ENCODE data around the gene LONP1.

The LONP1 gene

DNA sequence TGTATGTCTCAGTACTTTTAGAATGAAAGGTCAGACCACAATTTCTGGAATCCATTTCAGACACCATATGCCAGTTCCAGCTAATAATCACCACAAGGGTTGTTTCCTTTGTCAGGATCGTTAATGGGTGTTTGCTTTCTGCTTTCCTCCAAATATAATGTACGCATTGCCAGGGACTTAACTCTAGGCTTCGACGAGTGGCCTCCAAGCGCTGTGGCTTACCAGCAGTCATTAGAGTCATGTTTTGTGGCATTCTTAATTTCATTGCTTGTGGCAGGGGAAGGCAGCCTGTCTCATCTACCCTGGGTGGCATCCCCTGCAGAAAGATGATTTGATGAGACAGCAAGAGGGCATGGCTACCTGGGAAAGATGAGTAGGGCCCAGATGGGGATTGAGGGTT is 74.5 kb downstream of the LONP1 start:
- DNase-seq (ENCODE audit: low spot score), result no peak

- no peak for DNase-seq (ENCODE audit: low spot score)
Measured at GRCh38 chr19:5644037-5644436, 75.9 kb downstream of the LONP1 start.

- no peak for DNase-seq (ENCODE audit: low spot score)
Measured at GRCh38 chr19:5643060-5643459, 76.9 kb downstream of the LONP1 start.

GRCh38 chr19:5642204-5642603 is 77.7 kb downstream of the LONP1 start:
- no peak for DNase-seq (ENCODE audit: low spot score)
